MG63 (cell line): Measurements from ENCODE around the gene FHIP1B. TPM values are rescaled to one million over a fixed set of nuclear protein-coding genes. Genes with fewer than 3 reads are reported as not detected.
"Not testable (repeated sequence)": the region's sequence is repeated elsewhere in the genome, so short reads cannot be mapped to it uniquely, and the experiment has no call there.

ENCODE experiments used
- DNase-seq: peaks from one replicate; pipeline ENCODE4 v3.0.0-alpha.2; 2020
- H3K27me3 ChIP-seq: fragments of 250-450 bp; sonication (Bioruptor Pico); 2 replicates; pipeline ENCODE4 v1.5.1; 2020; ENCODE audit warnings: mild to moderate bottlenecking, moderate library complexity
- H3K36me3 ChIP-seq: fragments of 250-450 bp; sonication (Bioruptor Pico); 2 replicates; pipeline ENCODE4 v1.5.1; 2020; ENCODE audit warnings: mild to moderate bottlenecking, moderate library complexity
- H3K4me3 ChIP-seq: fragments of 250-450 bp; sonication (Bioruptor Pico); 2 replicates; pipeline ENCODE4 v1.5.1; 2020; ENCODE audit warnings: mild to moderate bottlenecking, moderate library complexity
- H3K9me3 ChIP-seq: fragments of 250-450 bp; sonication (Bioruptor Pico); 2 replicates; pipeline ENCODE4 v1.5.1; 2020; ENCODE audit warnings: mild to moderate bottlenecking, moderate library complexity
- total RNA-seq: library from RNA; depleted of rRNA; stranded (reverse); fragments of >200 nt; shearing (Covaris generic); gene quantifications from 2 replicates; pipeline ENCODE4 v1.2.3, GENCODE V29; 2014; ENCODE audit warnings: low replicate concordance; rRNA removed

FHIP1B gene
- 9.2 and 9.7 TPM in 2 replicates for total RNA-seq

DNA sequence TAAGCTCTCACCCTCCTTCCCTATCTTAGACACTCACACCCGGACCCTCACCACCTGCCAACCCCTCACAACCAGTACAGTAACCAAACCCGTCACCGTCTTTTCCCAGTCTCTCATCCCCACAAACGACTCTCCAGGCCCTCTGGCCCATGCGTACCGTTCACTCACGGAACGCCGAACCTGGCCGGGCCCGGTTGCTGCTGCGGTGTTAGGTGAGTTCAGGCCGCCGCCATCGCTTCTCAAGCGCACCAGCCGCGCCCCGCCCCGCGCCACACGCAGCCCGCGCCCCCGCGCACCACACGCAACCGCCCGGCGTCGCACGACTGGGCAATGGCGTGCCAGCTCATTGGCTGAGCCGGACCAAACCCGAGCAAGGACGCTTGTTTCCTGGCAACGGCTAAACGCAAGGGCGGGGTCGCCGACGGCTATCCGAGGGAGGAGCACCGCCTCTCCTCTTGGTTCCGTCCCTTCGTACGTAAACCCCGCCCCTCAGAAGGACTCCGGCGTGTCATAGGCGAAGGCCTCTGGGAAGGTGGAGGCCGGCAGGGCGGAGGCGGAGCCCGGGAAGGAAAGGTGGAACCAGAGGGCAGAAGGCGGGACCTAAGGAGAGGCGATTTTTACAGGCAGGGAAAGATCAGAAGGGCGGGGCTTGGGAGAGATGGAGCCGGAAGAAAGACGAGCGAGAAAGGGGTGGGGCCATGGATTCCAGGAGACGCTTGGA is at the start of gene FHIP1B:
TSS of gene FHIP1B (minus strand) at position 250 of the 721 bp plus-strand sequence. CDS start 10,120 bp downstream, outside the sequence.
- H3K27me3 ChIP-seq, result no peaks in the 10 kb centered on the region
- peak; percentile 100 for DNase-seq
- H3K36me3 ChIP-seq, result no peaks in the 10 kb centered on the region
- peak within 1 kb of the TSS; percentile 75 for H3K4me3 ChIP-seq
- H3K9me3 ChIP-seq, result no peaks in the 10 kb centered on the region

GRCh38 chr11:6283453-6284023 is 49.1 kb upstream of the FHIP1B start:
- Histone ChIP-seq H3K4me3 (no peak overlapping the region), H3K9me3 (no peaks in the 10 kb centered on the region), H3K27me3 (peaks cover 22% of the 10 kb centered on the region), H3K36me3 (no peaks in the 10 kb centered on the region)
- no peak for DNase-seq

DNA sequence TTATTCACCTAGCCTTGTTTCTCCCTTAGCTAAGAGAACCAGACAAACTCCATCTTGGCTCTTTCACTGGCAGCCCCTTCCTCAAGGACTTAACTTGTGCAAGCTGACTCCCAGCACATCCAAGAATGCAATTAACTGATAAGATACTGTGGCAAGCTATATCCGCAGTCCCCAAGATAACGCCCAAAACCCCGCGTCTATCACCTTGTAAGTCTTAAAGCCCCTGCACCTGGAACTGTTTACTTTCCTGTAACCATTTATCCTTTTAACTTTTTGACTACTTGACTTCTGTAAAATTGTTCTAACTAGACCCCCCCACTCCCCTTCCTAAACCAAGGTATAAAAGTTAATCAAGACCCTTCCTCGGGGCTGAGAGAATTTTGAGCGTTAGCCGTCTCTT is 46.4 kb upstream of the FHIP1B start:
- DNase-seq, H3K27me3 ChIP-seq, H3K9me3 ChIP-seq, H3K36me3 ChIP-seq, H3K4me3 ChIP-seq: not testable (repeated sequence)

DNA sequence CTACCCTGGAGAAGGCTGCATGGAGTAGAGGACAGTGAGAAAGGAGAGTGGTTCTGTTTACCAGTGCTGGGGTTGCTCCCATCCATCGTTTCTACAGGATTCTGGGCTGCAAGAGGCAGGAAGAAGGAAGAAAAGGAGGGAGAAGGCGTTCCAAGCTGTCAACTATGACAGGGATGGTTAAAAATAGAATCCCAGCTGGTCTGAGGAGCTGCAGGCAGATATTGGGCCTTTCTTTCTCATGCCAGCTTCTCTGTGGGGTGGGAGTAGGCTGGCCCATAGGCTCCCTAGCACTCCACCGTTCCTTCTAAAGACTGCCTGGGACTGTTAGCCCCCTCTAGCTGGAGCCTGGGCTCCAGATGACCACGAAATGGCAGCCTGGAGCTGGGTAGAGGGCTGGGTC is 38.8 kb upstream of the FHIP1B start:
- Histone ChIP-seq H3K36me3 (no peaks in the 10 kb centered on the region), H3K27me3 (peaks cover 8% of the 10 kb centered on the region), H3K4me3 (no peak overlapping the region), H3K9me3 (peaks cover 2% of the 10 kb centered on the region; the same call in 1 of the 2 replicates)
- DNase-seq, result no peak

GRCh38 chr11:6271598-6271997 is 37.2 kb upstream of the FHIP1B start:
- H3K4me3 ChIP-seq, result no peak overlapping the region
- DNase-seq, result no peak

DNA sequence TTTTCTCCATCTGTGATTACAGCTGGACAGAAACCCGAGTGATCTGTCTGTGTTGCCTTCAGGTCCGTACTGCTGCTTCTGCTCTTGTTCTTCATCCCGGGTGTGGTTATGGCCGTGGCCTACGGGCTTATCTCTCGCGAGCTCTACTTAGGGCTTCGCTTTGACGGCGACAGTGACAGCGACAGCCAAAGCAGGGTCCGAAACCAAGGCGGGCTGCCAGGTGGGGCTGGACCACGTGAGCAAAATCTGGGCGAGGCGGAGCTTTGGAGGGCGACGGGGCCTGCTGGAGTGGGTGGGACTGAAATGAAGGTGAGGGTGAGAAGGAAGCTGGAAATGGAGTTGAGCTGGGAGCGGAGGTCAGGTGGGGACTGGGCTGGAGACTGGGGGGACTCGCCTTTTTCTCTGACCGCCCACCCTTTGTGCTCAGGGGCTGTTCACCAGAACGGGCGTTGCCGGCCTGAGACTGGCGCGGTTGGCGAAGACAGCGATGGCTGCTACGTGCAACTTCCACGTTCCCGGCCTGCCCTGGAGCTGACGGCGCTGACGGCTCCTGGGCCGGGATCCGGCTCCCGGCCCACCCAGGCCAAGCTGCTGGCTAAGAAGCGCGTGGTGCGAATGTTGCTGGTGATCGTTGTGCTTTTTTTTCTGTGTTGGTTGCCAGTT is 36.3 kb upstream of the FHIP1B start:
- no peak for DNase-seq
- Histone ChIP-seq H3K9me3 (no peaks in the 10 kb centered on the region), H3K27me3 (no peaks in the 10 kb centered on the region; the same call in 1 of the 2 replicates), H3K36me3 (no peaks in the 10 kb centered on the region), H3K4me3 (no peak overlapping the region)

More at GRCh38 chr11:6271598-6271997, 37.2 kb upstream of the FHIP1B start:
- Histone ChIP-seq H3K36me3 (no peaks in the 10 kb centered on the region), H3K27me3 (peaks cover 7% of the 10 kb centered on the region), H3K9me3 (peaks cover 2% of the 10 kb centered on the region; the same call in 1 of the 2 replicates)

GRCh38 chr11:6269994-6270393 is 35.6 kb upstream of the FHIP1B start:
- Histone ChIP-seq H3K4me3 (no peak overlapping the region), H3K27me3 (peaks cover under 1% of the 10 kb centered on the region; the same call in 1 of the 2 replicates), H3K36me3 (no peaks in the 10 kb centered on the region), H3K9me3 (no peaks in the 10 kb centered on the region)
- no peak for DNase-seq

- Histone ChIP-seq H3K9me3 (no peaks in the 10 kb centered on the region), H3K27me3 (peaks cover 11% of the 10 kb centered on the region), H3K36me3 (no peaks in the 10 kb centered on the region), H3K4me3 (no peak overlapping the region)
- DNase-seq, result no peak
Observed at GRCh38 chr11:6268820-6269219, 34.4 kb upstream of the FHIP1B start.

GRCh38 chr11:6263662-6264061 is 29.2 kb upstream of the FHIP1B start:
- Histone ChIP-seq H3K36me3 (no peaks in the 10 kb centered on the region), H3K27me3 (peaks cover 48% of the 10 kb centered on the region), H3K4me3 (no peak overlapping the region), H3K9me3 (no peaks in the 10 kb centered on the region)
- DNase-seq, result no peak

- Histone ChIP-seq H3K9me3 (no peaks in the 10 kb centered on the region), H3K27me3 (peaks cover 75% of the 10 kb centered on the region), H3K36me3 (no peaks in the 10 kb centered on the region), H3K4me3 (no peak overlapping the region)
- DNase-seq, result no peak
Observed at GRCh38 chr11:6260207-6260726, 25.8 kb upstream of the FHIP1B start.

DNA sequence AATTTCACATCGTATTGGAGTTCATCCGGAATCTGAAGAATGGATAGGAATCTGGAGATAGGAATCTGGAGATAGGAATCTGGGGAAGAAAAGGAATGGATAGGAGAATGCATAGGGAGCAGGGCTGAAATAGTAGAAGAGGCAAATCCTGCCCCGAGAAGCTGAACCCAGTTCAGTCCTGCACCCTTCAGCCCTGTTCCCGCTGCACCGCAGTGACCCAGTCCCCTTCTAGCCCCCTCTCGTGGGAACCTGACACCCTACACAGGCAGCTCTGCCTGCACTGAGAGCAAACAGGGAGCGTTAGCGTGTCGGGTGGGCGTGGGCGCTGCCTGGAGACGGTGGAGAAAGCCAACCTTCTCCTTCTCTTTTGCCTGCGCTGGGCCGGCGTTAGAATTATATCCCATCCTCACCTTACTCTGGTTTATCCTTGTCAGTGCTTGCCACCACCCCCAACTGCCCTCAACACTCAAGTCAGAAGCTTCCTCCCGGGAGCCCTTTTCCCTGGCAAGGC is 24.2 kb upstream of the FHIP1B start:
- DNase-seq, result no peak
- H3K4me3 ChIP-seq, result no peak overlapping the region

GRCh38 chr11:6258141-6258540 is 23.7 kb upstream of the FHIP1B start:
- H3K4me3 ChIP-seq, result no peak overlapping the region
- H3K36me3 ChIP-seq, result no peaks in the 10 kb centered on the region
- H3K9me3 ChIP-seq, result no peaks in the 10 kb centered on the region
- H3K27me3 ChIP-seq, result peaks cover 64% of the 10 kb centered on the region
- DNase-seq, result no peak

More for the DNA sequence above, 24.2 kb upstream of the FHIP1B start:
- Histone ChIP-seq H3K27me3 (peaks cover 64% of the 10 kb centered on the region), H3K36me3 (no peaks in the 10 kb centered on the region), H3K9me3 (no peaks in the 10 kb centered on the region)

GRCh38 chr11:6253197-6253596 is 18.8 kb upstream of the FHIP1B start:
- Histone ChIP-seq H3K9me3 (no peaks in the 10 kb centered on the region), H3K36me3 (no peaks in the 10 kb centered on the region), H3K4me3 (no peak overlapping the region), H3K27me3 (peaks cover 23% of the 10 kb centered on the region)
- DNase-seq, result no peak

GRCh38 chr11:6251990-6252473 is 17.6 kb upstream of the FHIP1B start:
- Histone ChIP-seq H3K4me3 (no peak overlapping the region), H3K27me3 (peaks cover 12% of the 10 kb centered on the region), H3K9me3 (no peaks in the 10 kb centered on the region), H3K36me3 (no peaks in the 10 kb centered on the region)
- no peak for DNase-seq

GRCh38 chr11:6251120-6251733 is 16.8 kb upstream of the FHIP1B start:
- Histone ChIP-seq H3K27me3 (peaks cover 8% of the 10 kb centered on the region), H3K4me3 (no peak overlapping the region), H3K9me3 (no peaks in the 10 kb centered on the region), H3K36me3 (no peaks in the 10 kb centered on the region)
- DNase-seq, result peak; percentile 37

GRCh38 chr11:6249770-6250555 is 15.5 kb upstream of the FHIP1B start:
- H3K9me3 ChIP-seq, result no peaks in the 10 kb centered on the region
- H3K36me3 ChIP-seq, result no peaks in the 10 kb centered on the region
- no peak overlapping the region for H3K4me3 ChIP-seq
- peak; percentile 92 for DNase-seq
- no peaks in the 10 kb centered on the region for H3K27me3 ChIP-seq
